ENCODE measurements around the gene BMP4. TPM values are rescaled to one million over a fixed set of nuclear protein-coding genes. Genes with fewer than 3 reads are reported as not detected.

The BMP4 gene
- total RNA-seq, 1 donor from 2014 or later = 3.7 TPM

DNA sequence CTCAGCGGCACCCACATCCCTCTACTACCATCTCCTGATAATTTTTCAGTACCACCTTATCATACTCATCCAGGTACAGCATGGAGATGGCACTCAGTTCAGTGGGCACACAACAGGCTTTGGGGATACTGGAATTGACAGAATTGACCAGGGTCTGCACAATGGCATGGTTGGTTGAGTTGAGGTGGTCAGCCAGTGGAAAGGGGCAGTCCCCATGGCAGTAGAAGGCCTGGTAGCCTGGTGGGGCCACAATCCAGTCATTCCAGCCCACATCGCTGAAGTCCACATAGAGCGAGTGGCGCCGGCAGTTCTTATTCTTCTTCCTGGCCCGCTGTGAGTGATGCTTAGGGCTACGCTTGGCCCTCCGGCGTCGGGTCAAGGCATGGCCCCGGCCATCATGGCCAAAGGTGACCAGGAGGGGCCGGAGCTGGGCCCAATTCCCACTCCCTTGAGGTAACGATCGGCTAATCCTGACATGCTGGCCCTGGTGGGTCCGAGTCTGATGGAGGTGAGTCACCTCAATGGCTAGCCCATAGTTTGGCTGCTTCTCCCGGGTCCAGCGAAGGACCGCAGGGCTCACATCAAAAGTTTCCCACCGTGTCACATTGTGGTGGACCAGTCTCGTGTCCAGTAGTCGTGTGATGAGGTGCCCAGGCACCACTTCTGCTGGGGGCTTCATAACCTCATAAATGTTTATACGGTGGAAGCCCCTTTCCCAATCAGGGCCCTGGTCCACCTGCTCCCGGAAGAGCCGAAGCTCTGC, 6.4 kb downstream of the BMP4 start:
- Mint-ChIP-seq H3K27ac (ENCODE audit: unreplicated experiment) (no peak overlapping the region), H3K4me1 (ENCODE audit: low read depth, unreplicated experiment) (peaks cover 13% of the 10 kb centered on the region), H3K27me3 (ENCODE audit: unreplicated experiment) (peaks cover 17% of the 10 kb centered on the region), H3K36me3 (ENCODE audit: unreplicated experiment) (peaks cover 7% of the 10 kb centered on the region), H3K9me3 (ENCODE audit: unreplicated experiment) (peaks cover 11% of the 10 kb centered on the region), H3K4me3 (ENCODE audit: unreplicated experiment) (no peak overlapping the region)
- DNase-seq = no peak
- TF ChIP-seq, protein P1, sequence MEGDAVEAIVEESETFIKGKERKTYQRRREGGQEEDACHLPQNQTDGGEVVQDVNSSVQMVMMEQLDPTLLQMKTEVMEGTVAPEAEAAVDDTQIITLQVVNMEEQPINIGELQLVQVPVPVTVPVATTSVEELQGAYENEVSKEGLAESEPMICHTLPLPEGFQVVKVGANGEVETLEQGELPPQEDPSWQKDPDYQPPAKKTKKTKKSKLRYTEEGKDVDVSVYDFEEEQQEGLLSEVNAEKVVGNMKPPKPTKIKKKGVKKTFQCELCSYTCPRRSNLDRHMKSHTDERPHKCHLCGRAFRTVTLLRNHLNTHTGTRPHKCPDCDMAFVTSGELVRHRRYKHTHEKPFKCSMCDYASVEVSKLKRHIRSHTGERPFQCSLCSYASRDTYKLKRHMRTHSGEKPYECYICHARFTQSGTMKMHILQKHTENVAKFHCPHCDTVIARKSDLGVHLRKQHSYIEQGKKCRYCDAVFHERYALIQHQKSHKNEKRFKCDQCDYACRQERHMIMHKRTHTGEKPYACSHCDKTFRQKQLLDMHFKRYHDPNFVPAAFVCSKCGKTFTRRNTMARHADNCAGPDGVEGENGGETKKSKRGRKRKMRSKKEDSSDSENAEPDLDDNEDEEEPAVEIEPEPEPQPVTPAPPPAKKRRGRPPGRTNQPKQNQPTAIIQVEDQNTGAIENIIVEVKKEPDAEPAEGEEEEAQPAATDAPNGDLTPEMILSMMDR (IDR thresholded peaks at IDR 0.05; ENCODE audit: partially characterized antibody, unreplicated experiment) = no peak

- TF ChIP-seq, protein P1 (IDR thresholded peaks at IDR 0.05; ENCODE audit: partially characterized antibody, unreplicated experiment) = no peak
- peaks cover 17% of the 10 kb centered on the region for H3K27me3 Mint-ChIP-seq (ENCODE audit: unreplicated experiment)
- H3K4me3 Mint-ChIP-seq (ENCODE audit: unreplicated experiment) = no peak overlapping the region
- peaks cover 13% of the 10 kb centered on the region for H3K4me1 Mint-ChIP-seq (ENCODE audit: low read depth, unreplicated experiment)
- peaks cover 9% of the 10 kb centered on the region for H3K9me3 Mint-ChIP-seq (ENCODE audit: unreplicated experiment)
- H3K27ac Mint-ChIP-seq (ENCODE audit: unreplicated experiment) = no peak overlapping the region
- H3K36me3 Mint-ChIP-seq (ENCODE audit: unreplicated experiment) = peaks cover 7% of the 10 kb centered on the region
- DNase-seq = no peak
Observed at GRCh38 chr14:53949201-53949600, 7.4 kb downstream of the BMP4 start.

DNA sequence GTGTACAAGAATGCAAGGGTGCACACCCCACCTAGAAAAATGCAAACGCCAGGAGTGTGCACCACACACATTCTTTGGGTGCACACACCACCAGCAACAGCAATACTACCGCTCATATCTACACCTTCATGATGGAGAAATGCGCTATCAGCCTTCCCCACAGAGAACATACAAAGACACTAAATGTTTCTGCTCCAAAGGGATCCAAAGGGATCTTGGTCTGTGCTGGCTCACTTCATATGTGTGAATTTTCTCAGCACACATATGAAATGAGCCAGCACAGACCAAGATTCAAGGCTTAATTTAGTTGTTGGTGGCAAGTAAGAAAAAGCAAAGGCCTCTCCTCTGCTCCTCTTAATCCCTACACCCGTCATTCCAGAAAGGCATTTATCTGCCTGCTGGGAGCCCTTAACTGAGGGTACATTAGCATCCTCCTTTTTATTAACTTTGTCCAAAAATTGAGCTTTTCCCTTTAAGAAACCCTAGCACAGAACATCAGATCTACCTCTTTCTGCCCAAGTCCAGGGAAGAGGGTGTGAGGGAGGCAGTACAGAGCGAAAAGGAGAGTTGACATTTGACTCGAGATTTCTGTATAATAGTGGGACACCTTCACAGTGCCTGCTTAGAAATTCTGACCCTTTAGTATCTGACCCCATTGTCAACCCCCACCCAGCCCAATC, 8.3 kb downstream of the BMP4 start:
- H3K36me3 Mint-ChIP-seq (ENCODE audit: unreplicated experiment) = peaks cover 7% of the 10 kb centered on the region
- H3K27ac Mint-ChIP-seq (ENCODE audit: unreplicated experiment) = no peak overlapping the region
- DNase-seq = no peak
- peaks cover 14% of the 10 kb centered on the region for H3K27me3 Mint-ChIP-seq (ENCODE audit: unreplicated experiment)
- no peak overlapping the region for H3K4me3 Mint-ChIP-seq (ENCODE audit: unreplicated experiment)
- TF ChIP-seq, protein P1 (IDR thresholded peaks at IDR 0.05; ENCODE audit: partially characterized antibody, unreplicated experiment) = no peak
- peaks cover 13% of the 10 kb centered on the region for H3K4me1 Mint-ChIP-seq (ENCODE audit: low read depth, unreplicated experiment)
- peaks cover 8% of the 10 kb centered on the region for H3K9me3 Mint-ChIP-seq (ENCODE audit: unreplicated experiment)

- H3K27ac Mint-ChIP-seq (ENCODE audit: unreplicated experiment) = no peak overlapping the region
- no peak for DNase-seq
Observed at GRCh38 chr14:53947452-53948204, 9.0 kb downstream of the BMP4 start.

More at GRCh38 chr14:53947452-53948204, 9.0 kb downstream of the BMP4 start:
- Mint-ChIP-seq H3K36me3 (ENCODE audit: unreplicated experiment) (peaks cover 7% of the 10 kb centered on the region), H3K9me3 (ENCODE audit: unreplicated experiment) (peaks cover 8% of the 10 kb centered on the region), H3K4me1 (ENCODE audit: low read depth, unreplicated experiment) (peaks cover 13% of the 10 kb centered on the region), H3K27me3 (ENCODE audit: unreplicated experiment) (peaks cover 14% of the 10 kb centered on the region), H3K4me3 (ENCODE audit: unreplicated experiment) (peak overlapping the region; percentile 74)
- TF ChIP-seq, protein P1 (IDR thresholded peaks at IDR 0.05; ENCODE audit: partially characterized antibody, unreplicated experiment) = no peak

Measured in glutamatergic neuron (in vitro differentiated cells).